Mammary epithelial cell (primary cell): ENCODE data around the gene CPNE4.

Experiments used
- EZH2 ChIP-seq: IDR thresholded peaks from 2 replicates; pipeline ENCODE4 v1.6.1; 2012; ENCODE audit warnings: low read length, inconsistent platforms, borderline replicate concordance
- TF ChIP-seq, protein P1 (sequence below), 2 donors: IDR thresholded peaks in 1 of 2; conservative IDR thresholded peaks in 1 of 2; 2 replicates each; pipeline ENCODE4 v1.5.1; 2011 to 2012; ENCODE audit warnings: inconsistent platforms in 2 of 2, low read length in 2 of 2, mild to moderate bottlenecking in 2 of 2, control low read depth in 1 of 2, low read depth in 1 of 2; ENCODE audit not compliant: insufficient read depth in 1 of 2; ENCODE audit errors: extremely low read depth in 1 of 2

- TF ChIP-seq, protein P1, sequence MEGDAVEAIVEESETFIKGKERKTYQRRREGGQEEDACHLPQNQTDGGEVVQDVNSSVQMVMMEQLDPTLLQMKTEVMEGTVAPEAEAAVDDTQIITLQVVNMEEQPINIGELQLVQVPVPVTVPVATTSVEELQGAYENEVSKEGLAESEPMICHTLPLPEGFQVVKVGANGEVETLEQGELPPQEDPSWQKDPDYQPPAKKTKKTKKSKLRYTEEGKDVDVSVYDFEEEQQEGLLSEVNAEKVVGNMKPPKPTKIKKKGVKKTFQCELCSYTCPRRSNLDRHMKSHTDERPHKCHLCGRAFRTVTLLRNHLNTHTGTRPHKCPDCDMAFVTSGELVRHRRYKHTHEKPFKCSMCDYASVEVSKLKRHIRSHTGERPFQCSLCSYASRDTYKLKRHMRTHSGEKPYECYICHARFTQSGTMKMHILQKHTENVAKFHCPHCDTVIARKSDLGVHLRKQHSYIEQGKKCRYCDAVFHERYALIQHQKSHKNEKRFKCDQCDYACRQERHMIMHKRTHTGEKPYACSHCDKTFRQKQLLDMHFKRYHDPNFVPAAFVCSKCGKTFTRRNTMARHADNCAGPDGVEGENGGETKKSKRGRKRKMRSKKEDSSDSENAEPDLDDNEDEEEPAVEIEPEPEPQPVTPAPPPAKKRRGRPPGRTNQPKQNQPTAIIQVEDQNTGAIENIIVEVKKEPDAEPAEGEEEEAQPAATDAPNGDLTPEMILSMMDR (conservative IDR thresholded peaks at IDR 0.05 in 1 of 2, IDR thresholded peaks at IDR 0.05 in 1 of 2; ENCODE audit: extremely low read depth in 1 of 2, insufficient read depth in 1 of 2, low read depth in 1 of 2, low read length in 2 of 2) = no peak
- TF ChIP-seq EZH2 = no peak
These were observed 223.3 kb downstream of the CPNE4 start for GRCh38 chr3:131811481-131811880.
